ENCODE data around the gene ZNF730.
"Not testable (repeated sequence)": the region's sequence is repeated elsewhere in the genome, so short reads cannot be mapped to it uniquely, and the experiment has no call there.

ZNF730 gene

GRCh38 chr19:23116802-23117571 lies at the start of gene ZNF730:
Gene ZNF730, plus strand, starts transcription at chr19:23117025. Its CDS starts 149 bp downstream, at chr19:23117174.
- no peak for TF ChIP-seq ZNF274 (IDR thresholded peaks at IDR 0.05; ENCODE audit: low read depth, low read length)
- peak within 1 kb of the TSS; percentile 80 for H3K4me3 ChIP-seq (ENCODE audit: low read length)

GRCh38 chr19:23070353-23071146 lies 46.3 kb upstream of the ZNF730 start:
- no peak for TF ChIP-seq ZNF274 (IDR thresholded peaks at IDR 0.05; ENCODE audit: low read depth, low read length)
- no peak overlapping the region; the same call in 1 of the 2 replicates for H3K4me3 ChIP-seq (ENCODE audit: low read length)

GRCh38 chr19:23071147-23071511 lies 45.7 kb upstream of the ZNF730 start:
- TF ChIP-seq ZNF274 (IDR thresholded peaks at IDR 0.05; ENCODE audit: low read depth, low read length) = no peak
- H3K4me3 ChIP-seq (ENCODE audit: low read length) = peak overlapping the region; percentile 3; the same call in 1 of the 2 replicates

GRCh38 chr19:23075031-23075733 lies 41.6 kb upstream of the ZNF730 start:
- peak overlapping the region; percentile 72; the same call in 1 of the 2 replicates for H3K4me3 ChIP-seq (ENCODE audit: low read length)
- TF ChIP-seq ZNF274 (IDR thresholded peaks at IDR 0.05; ENCODE audit: low read depth, low read length) = no peak

DNA sequence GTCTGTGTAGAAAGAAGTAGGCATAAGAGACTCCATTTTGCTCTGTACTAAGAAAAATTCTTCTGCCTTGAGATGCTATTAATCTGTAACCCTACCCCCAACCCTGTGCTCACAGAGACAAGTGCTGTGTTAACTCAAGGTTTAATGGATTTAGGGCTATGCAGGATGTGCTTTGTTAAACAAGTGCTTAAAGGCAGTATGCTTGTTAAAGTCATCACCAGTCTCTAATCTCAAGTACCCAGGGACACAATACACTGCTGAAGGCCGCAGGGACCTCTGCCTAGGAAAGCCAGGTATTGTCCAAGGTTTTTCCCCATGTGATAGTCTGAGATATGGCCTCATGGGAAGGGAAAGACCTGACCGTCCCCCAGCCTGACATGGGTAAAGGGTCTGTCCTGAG lies 39.0 kb upstream of the ZNF730 start:
- H3K4me3 ChIP-seq (ENCODE audit: low read length) = not testable (repeated sequence)

- no peak for TF ChIP-seq ZNF274 (IDR thresholded peaks at IDR 0.05; ENCODE audit: low read depth, low read length)
Observed at GRCh38 chr19:23093832-23094231, 23.0 kb upstream of the ZNF730 start.

DNA sequence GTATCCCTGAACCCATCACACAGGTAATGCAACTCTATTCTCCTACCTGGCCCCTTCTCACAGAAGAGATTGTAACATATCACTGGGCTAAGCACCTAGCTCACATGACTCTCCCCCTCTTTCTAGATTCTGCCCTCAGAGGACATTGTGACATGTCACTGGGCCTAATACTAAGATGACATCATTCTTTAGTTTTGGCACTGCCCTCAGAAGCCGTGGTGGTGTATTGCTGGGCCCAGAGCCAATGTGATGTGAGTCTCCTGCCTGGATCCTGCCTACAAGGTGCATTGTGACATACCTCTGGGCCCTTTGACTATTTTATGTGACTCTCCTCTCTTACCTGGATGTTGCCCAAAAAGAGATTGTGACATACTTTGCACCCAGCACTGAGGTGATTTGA lies 21.4 kb upstream of the ZNF730 start:
- TF ChIP-seq ZNF274 (IDR thresholded peaks at IDR 0.05; ENCODE audit: low read depth, low read length) = no peak
- no peak overlapping the region for H3K4me3 ChIP-seq (ENCODE audit: low read length)

More at GRCh38 chr19:23093832-23094231, 23.0 kb upstream of the ZNF730 start:
- no peak overlapping the region for H3K4me3 ChIP-seq (ENCODE audit: low read length)

GRCh38 chr19:23098286-23098685 lies 18.5 kb upstream of the ZNF730 start:
- no peak overlapping the region for H3K4me3 ChIP-seq (ENCODE audit: low read length)
- TF ChIP-seq ZNF274 (IDR thresholded peaks at IDR 0.05; ENCODE audit: low read depth, low read length) = no peak

- no peak for TF ChIP-seq ZNF274 (IDR thresholded peaks at IDR 0.05; ENCODE audit: low read depth, low read length)
- H3K4me3 ChIP-seq (ENCODE audit: low read length) = no peak overlapping the region
Observed at GRCh38 chr19:23098988-23099387, 17.8 kb upstream of the ZNF730 start.

DNA sequence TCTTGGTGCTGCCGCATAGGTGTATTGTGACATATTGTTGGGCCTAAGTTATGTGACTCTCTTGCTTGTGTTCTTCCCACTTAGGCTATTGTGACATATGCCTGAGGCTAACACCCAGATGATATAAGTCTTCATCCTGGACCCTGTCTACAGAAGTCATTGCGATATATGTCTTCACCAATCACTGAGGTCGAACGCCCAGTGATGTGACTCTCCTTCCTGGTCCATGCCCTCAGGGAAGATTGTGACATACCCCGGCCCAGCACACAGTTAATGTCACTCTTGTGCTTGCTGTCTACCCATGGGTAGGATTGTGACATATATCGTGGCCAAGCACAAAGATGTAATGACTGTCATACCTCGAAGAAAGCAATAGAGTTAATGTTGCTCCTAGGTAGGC lies 16.9 kb upstream of the ZNF730 start:
- TF ChIP-seq ZNF274 (IDR thresholded peaks at IDR 0.05; ENCODE audit: low read depth, low read length) = no peak
- H3K4me3 ChIP-seq (ENCODE audit: low read length) = no peak overlapping the region

GRCh38 chr19:23101241-23101640 lies 15.6 kb upstream of the ZNF730 start:
- H3K4me3 ChIP-seq (ENCODE audit: low read length) = no peak overlapping the region
- no peak for TF ChIP-seq ZNF274 (IDR thresholded peaks at IDR 0.05; ENCODE audit: low read depth, low read length)

GRCh38 chr19:23118400-23118799 lies 1.6 kb downstream of the ZNF730 start:
- peak overlapping the region; percentile 25; the same call in 1 of the 2 replicates for H3K4me3 ChIP-seq (ENCODE audit: low read length)
- TF ChIP-seq ZNF274 (IDR thresholded peaks at IDR 0.05; ENCODE audit: low read depth, low read length) = no peak

DNA sequence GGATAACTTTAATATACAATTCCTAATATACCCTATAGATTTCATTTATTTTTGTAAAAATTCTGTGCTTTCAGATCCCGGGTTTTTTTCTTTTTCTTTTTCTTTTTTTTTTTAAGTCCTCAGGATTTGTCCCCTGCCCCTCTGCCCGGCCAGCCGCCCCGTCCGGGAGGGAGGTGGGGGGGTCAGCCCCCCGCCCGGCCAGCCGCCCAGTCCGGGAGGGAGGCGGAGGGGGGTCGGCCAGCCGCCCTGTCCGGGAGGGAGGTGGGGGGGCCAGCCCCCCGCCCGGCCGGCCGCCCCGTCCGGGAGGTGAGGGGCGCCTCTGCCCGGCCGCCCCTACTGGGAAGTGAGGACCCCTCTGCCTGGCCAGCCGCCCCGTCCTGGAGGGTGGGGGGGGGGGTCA lies 17.4 kb downstream of the ZNF730 start:
- not testable (repeated sequence) for H3K4me3 ChIP-seq (ENCODE audit: low read length)

GRCh38 chr19:23145617-23146415 lies 29.0 kb downstream of the ZNF730 start:
- TF ChIP-seq ZNF274 (IDR thresholded peaks at IDR 0.05; ENCODE audit: low read depth, low read length) = peak; percentile 37; the same call in 1 of the 2 replicates
- H3K4me3 ChIP-seq (ENCODE audit: low read length) = no peak overlapping the region
